CMK (cell line): ENCODE measurements around the gene CDH5.

Source experiments
- DNase-seq: peaks from one replicate; pipeline ENCODE4 v3.0.0-alpha.2; 2010; ENCODE audit warnings: low read depth

Gene CDH5

GRCh38 chr16:66390346-66391108, 24.0 kb downstream of the CDH5 start:
- DNase-seq: no peak

GRCh38 chr16:66391726-66392670, 25.5 kb downstream of the CDH5 start:
- no peak for DNase-seq

- DNase-seq: no peak
Measured at GRCh38 chr16:66395806-66396555, 29.5 kb downstream of the CDH5 start.

- no peak for DNase-seq
Measured at GRCh38 chr16:66397736-66398433, 31.4 kb downstream of the CDH5 start.

GRCh38 chr16:66399031-66399430, 32.5 kb downstream of the CDH5 start:
- DNase-seq: no peak

GRCh38 chr16:66399930-66400329, 33.4 kb downstream of the CDH5 start:
- DNase-seq: no peak

- no peak for DNase-seq
Measured at GRCh38 chr16:66400503-66401380, 34.3 kb downstream of the CDH5 start.

GRCh38 chr16:66401610-66402009, 35.1 kb downstream of the CDH5 start:
- DNase-seq: no peak

GRCh38 chr16:66402166-66402565, 35.7 kb downstream of the CDH5 start:
- DNase-seq: no peak

GRCh38 chr16:66402591-66403230, 36.2 kb downstream of the CDH5 start:
- no peak for DNase-seq

GRCh38 chr16:66403531-66404145, 37.1 kb downstream of the CDH5 start:
- no peak for DNase-seq

GRCh38 chr16:66405057-66405783, 38.7 kb downstream of the CDH5 start:
- DNase-seq: no peak

- DNase-seq: no peak
Measured at GRCh38 chr16:66406534-66407221, 40.2 kb downstream of the CDH5 start.

- DNase-seq: no peak
Measured at GRCh38 chr16:66408163-66409048, 41.9 kb downstream of the CDH5 start.

- DNase-seq: no peak
Measured at GRCh38 chr16:66409156-66409555, 42.7 kb downstream of the CDH5 start.

GRCh38 chr16:66412182-66412581, 45.7 kb downstream of the CDH5 start:
- DNase-seq: no peak

- no peak for DNase-seq
Measured at GRCh38 chr16:66414891-66415290, 48.4 kb downstream of the CDH5 start.
